22Rv1 (cell line): ENCODE results near the gene CCDC92.

Experiments
- H3K27ac ChIP-seq: fragments of 450-650 bp; 2 replicates; pipeline ENCODE4 v1.5.1; 2017
- CTCF ChIP-seq: fragments of 450-650 bp; IDR thresholded peaks from 2 replicates; pipeline ENCODE4 v1.5.1; 2017; ENCODE audit warnings: mild to moderate bottlenecking
- ZFX ChIP-seq: fragments of 450-650 bp; IDR thresholded peaks from 2 replicates; pipeline ENCODE4 v1.6.1; 2017; ENCODE audit warnings: antibody characterized with exemption, borderline replicate concordance

The CCDC92 gene

GRCh38 chr12:123971770-123972456 lies 718 bp downstream of the CCDC92 start:
- no peak for TF ChIP-seq ZFX
- no peak for TF ChIP-seq CTCF
- peak overlapping the region; percentile 84 for H3K27ac ChIP-seq

- TF ChIP-seq ZFX (no peak), CTCF (no peak)
- peak overlapping the region; percentile 84 for H3K27ac ChIP-seq
These were observed 1.2 kb downstream of the CCDC92 start for GRCh38 chr12:123971449-123971769.

- TF ChIP-seq ZFX, result no peak
- TF ChIP-seq CTCF, result no peak
- no peak overlapping the region for H3K27ac ChIP-seq
These were observed 5.5 kb downstream of the CCDC92 start for GRCh38 chr12:123967121-123967586.

- no peak overlapping the region for H3K27ac ChIP-seq
These were observed 6.0 kb downstream of the CCDC92 start for GRCh38 chr12:123966596-123966995.

DNA sequence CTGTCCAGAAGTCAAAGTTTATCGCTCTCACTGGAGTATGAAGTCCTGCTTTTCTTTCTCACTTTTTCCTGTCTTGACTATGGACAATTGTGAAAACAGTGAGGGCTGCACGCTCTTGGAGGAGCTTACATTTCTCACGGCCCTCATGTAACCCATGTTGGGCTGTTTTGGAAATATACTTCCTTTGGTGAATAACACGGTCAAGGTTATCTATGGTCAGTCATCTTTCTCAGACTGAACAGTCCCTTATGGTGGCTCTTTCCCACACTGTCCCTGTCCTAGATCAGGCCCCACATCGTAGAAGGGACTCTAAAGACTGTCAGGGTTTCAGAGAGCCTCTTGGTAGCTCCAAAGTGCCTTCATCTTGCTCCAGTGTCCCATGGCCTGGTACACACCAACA lies 7.2 kb downstream of the CCDC92 start:
- TF ChIP-seq ZFX (no peak), CTCF (no peak)
- H3K27ac ChIP-seq, result no peak overlapping the region

More at GRCh38 chr12:123966596-123966995, 6.0 kb downstream of the CCDC92 start:
- TF ChIP-seq CTCF (no peak), ZFX (no peak)

GRCh38 chr12:123963821-123964220 lies 8.8 kb downstream of the CCDC92 start:
- no peak overlapping the region for H3K27ac ChIP-seq
- TF ChIP-seq ZFX (no peak), CTCF (no peak)

GRCh38 chr12:123962513-123962912 lies 10.1 kb downstream of the CCDC92 start:
- no peak overlapping the region for H3K27ac ChIP-seq
- TF ChIP-seq CTCF, result no peak
- no peak for TF ChIP-seq ZFX
